Gastroesophageal sphincter (tissue), 4 donors: ENCODE results near the gene COL18A1. TPM values are rescaled to one million over a fixed set of nuclear protein-coding genes. Genes with fewer than 3 reads are reported as not detected.

Source experiments
- ATAC-seq: fragments of 150-250 bp; one replicate; pipeline ENCODE4 v1.9.1; 2016; ENCODE audit warnings: mild to moderate bottlenecking, moderate library complexity
- H3K27ac ChIP-seq, 4 donors: fragments of 200-600 bp; sonication (generic) in 3 of 4; 1 replicate in 3 of 4; 2 replicates in 1 of 4; pipeline ENCODE4 v1.5.1; 2016 to 2019
- H3K27me3 ChIP-seq: fragments of 200-600 bp; sonication (generic); one replicate; pipeline ENCODE4 v1.5.1; 2019
- H3K36me3 ChIP-seq, 2 donors: fragments of 200-600 bp; sonication (generic); one replicate each; pipeline ENCODE4 v1.5.1; 2019; ENCODE audit warnings: control low read depth in 1 of 2
- H3K4me1 ChIP-seq, 3 donors: fragments of 200-600 bp; sonication (generic); 1 replicate in 2 of 3; 2 replicates in 1 of 3; pipeline ENCODE4 v1.5.1; 2016 to 2019; ENCODE audit warnings: control low read depth in 2 of 3
- H3K4me3 ChIP-seq, 2 donors: fragments of 200-600 bp; sonication (generic); one replicate each; pipeline ENCODE4 v1.5.1; 2019; ENCODE audit warnings: mild to moderate bottlenecking in 1 of 2, moderate library complexity in 1 of 2
- H3K9me3 ChIP-seq, 3 donors: fragments of 200-600 bp; sonication (generic); one replicate each; pipeline ENCODE4 v1.5.1; 2017 to 2019; ENCODE audit warnings: control low read depth in 2 of 3
- EP300 ChIP-seq: sonication (generic); formaldehyde crosslinking; IDR thresholded peaks from one replicate; pipeline ENCODE4 v1.6.1; 2017; ENCODE audit warnings: antibody characterized with exemption, mild to moderate bottlenecking
- POLR2A ChIP-seq, 2 donors: fragments of 450-650 bp; IDR thresholded peaks; one replicate each; pipeline ENCODE4 v1.6.1; 2017; ENCODE audit warnings: antibody characterized with exemption in 2 of 2, mild to moderate bottlenecking in 2 of 2, moderate library complexity in 1 of 2
- POLR2AphosphoS5 ChIP-seq: sonication (generic); formaldehyde crosslinking; IDR thresholded peaks from one replicate; pipeline ENCODE4 v1.6.1; 2017; ENCODE audit warnings: antibody characterized with exemption
- WGBS, 2 donors: methylation state at CpG; one replicate each; pipeline ENCODE4 v1.1.5; 2018; ENCODE audit warnings: low coverage in 1 of 2; 5-methylcytosine and 5-hydroxymethylcytosine counted together
- total RNA-seq, 4 donors: library from RNA; depleted of rRNA; stranded (reverse); fragments of >200 nt; gene quantifications; one replicate each; pipeline ENCODE4 v1.1.0, GENCODE V29; 2016
- TF ChIP-seq, protein P1 (sequence below), 4 experiments: fragments of 200-600 bp in 2 of 4; fragments of 450-650 bp in 2 of 4; sonication (generic) in 1 of 4; IDR thresholded peaks; one replicate each; pipeline ENCODE4 v1.5.1; 2017 to 2019; ENCODE audit warnings: antibody characterized with exemption in 4 of 4, mild to moderate bottlenecking in 2 of 4, moderate library complexity in 2 of 4

COL18A1 gene
- total RNA-seq, 4 donors from 2014 or later: 69.3 to 116 (median 78.4) TPM

GRCh38 chr21:45377325-45377709 lies 27.6 kb upstream of the COL18A1 start:
- Histone ChIP-seq H3K27me3 (no peaks in the 10 kb centered on the region), H3K27ac (no peak overlapping the region), H3K36me3 (no peaks in the 10 kb centered on the region), H3K9me3 (no peaks in the 10 kb centered on the region), H3K4me3 (no peak overlapping the region), H3K4me1 (no peaks in the 10 kb centered on the region)
- TF ChIP-seq POLR2AphosphoS5 (no peak), EP300 (no peak), POLR2A (IDR thresholded peaks at IDR 0.05) (no peak)
- TF ChIP-seq, protein P1, sequence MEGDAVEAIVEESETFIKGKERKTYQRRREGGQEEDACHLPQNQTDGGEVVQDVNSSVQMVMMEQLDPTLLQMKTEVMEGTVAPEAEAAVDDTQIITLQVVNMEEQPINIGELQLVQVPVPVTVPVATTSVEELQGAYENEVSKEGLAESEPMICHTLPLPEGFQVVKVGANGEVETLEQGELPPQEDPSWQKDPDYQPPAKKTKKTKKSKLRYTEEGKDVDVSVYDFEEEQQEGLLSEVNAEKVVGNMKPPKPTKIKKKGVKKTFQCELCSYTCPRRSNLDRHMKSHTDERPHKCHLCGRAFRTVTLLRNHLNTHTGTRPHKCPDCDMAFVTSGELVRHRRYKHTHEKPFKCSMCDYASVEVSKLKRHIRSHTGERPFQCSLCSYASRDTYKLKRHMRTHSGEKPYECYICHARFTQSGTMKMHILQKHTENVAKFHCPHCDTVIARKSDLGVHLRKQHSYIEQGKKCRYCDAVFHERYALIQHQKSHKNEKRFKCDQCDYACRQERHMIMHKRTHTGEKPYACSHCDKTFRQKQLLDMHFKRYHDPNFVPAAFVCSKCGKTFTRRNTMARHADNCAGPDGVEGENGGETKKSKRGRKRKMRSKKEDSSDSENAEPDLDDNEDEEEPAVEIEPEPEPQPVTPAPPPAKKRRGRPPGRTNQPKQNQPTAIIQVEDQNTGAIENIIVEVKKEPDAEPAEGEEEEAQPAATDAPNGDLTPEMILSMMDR (IDR thresholded peaks at IDR 0.05): no peak
- 78 to 83% methylated on average over 5 of the region's 5 CpGs for WGBS, 2 donors
- ATAC-seq: no peak

DNA sequence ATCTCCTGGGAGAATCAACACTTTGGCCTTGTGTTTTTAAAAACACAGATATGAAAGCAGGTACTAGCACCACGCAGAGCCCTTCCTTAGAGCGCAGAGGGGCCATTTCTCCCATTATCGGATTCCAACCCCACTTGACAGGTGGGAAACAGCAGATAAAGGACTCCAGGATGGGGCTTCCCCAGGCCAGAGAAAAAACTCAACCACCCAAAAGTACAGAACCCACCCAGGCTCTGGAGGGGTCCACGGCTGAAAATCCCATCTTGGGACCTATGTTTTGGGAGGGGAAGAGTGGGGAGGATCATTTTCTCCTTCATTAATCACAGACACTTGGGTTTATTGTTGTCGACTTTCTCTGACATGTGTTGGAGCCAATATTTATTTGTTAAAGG lies 27.1 kb upstream of the COL18A1 start:
- no peak overlapping the region for H3K27ac ChIP-seq
- no peak for ATAC-seq
- no peaks in the 10 kb centered on the region for H3K27me3 ChIP-seq
- 29 to 71% methylated on average over 1 to 3 of the region's 5 CpGs for WGBS, 2 donors
- H3K36me3 ChIP-seq: no peaks in the 10 kb centered on the region
- H3K4me1 ChIP-seq: no peaks in the 10 kb centered on the region
- no peak overlapping the region for H3K4me3 ChIP-seq
- H3K9me3 ChIP-seq: no peaks in the 10 kb centered on the region
- TF ChIP-seq, protein P1 (IDR thresholded peaks at IDR 0.05): no peak
- no peak for TF ChIP-seq POLR2A (IDR thresholded peaks at IDR 0.05)
- no peak for TF ChIP-seq POLR2AphosphoS5
- no peak for TF ChIP-seq EP300

- WGBS, 2 donors: 51 to 80% methylated on average over 2 to 9 of the region's 13 CpGs
- Histone ChIP-seq H3K9me3 (no peaks in the 10 kb centered on the region), H3K27me3 (no peaks in the 10 kb centered on the region), H3K27ac (no peak overlapping the region), H3K36me3 (no peaks in the 10 kb centered on the region), H3K4me3 (no peak overlapping the region), H3K4me1 (no peaks in the 10 kb centered on the region)
- ATAC-seq: no peak
- TF ChIP-seq POLR2A (IDR thresholded peaks at IDR 0.05): no peak
- TF ChIP-seq, protein P1 (IDR thresholded peaks at IDR 0.05): no peak
These were observed 26.6 kb upstream of the COL18A1 start for GRCh38 chr21:45378258-45378966.

DNA sequence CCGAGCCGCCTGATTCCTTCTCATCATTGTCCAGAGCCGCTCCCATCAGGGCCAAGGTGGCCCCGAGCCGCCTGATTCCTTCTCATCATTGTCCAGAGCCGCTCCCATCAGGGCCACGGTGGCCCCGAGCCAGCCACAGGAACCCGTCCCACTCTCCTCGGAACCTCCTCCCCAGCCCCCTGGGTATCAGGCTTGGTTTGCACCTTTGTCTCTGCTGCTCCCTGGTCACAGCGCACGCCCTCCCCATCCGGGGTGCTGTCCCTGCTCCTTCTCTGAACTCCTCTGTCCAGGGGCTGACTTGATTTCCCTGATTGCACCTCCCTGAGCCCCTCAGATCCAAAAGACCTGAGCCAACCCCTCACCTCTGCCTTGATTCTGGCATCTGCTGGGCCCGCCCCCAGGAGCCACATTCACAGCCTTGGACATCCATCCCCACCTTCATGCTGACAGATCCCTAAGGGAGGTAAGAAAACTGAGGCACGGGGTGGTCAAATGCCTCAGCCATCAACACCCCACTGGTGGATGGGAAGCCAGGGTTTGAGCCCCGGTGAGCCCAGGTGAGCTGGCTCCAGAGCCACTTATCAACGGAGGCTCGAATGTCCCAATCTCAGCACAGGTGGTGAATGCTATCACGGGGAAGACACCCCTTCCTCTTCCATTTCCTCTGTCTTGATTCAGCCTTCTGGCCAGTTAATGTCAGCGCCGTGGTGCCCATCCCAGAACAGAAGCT lies 25.6 kb upstream of the COL18A1 start:
- Histone ChIP-seq H3K4me3 (no peak overlapping the region), H3K36me3 (no peaks in the 10 kb centered on the region), H3K4me1 (no peaks in the 10 kb centered on the region), H3K9me3 (no peaks in the 10 kb centered on the region), H3K27me3 (peaks cover 5% of the 10 kb centered on the region), H3K27ac (no peak overlapping the region)
- 61 to 82% methylated on average over 5 to 17 of the region's 21 CpGs for WGBS, 2 donors
- TF ChIP-seq, protein P1 (IDR thresholded peaks at IDR 0.05): no peak
- TF ChIP-seq POLR2A (IDR thresholded peaks at IDR 0.05): no peak
- no peak for TF ChIP-seq EP300
- no peak for TF ChIP-seq POLR2AphosphoS5
- ATAC-seq: no peak

- 78 to 86% methylated on average over 10 to 28 of the region's 35 CpGs for WGBS, 2 donors
- Histone ChIP-seq H3K27me3 (peaks cover 5% of the 10 kb centered on the region), H3K4me1 (no peaks in the 10 kb centered on the region), H3K9me3 (no peaks in the 10 kb centered on the region), H3K36me3 (no peaks in the 10 kb centered on the region), H3K27ac (no peak overlapping the region), H3K4me3 (no peak overlapping the region)
- ATAC-seq: no peak
- TF ChIP-seq POLR2A (IDR thresholded peaks at IDR 0.05): no peak
- TF ChIP-seq POLR2AphosphoS5: no peak
- TF ChIP-seq, protein P1 (IDR thresholded peaks at IDR 0.05): no peak
- TF ChIP-seq EP300: no peak
These were observed 25.0 kb upstream of the COL18A1 start for GRCh38 chr21:45379901-45380330.
